NCI-H345 treated with DMSO at 0.1 percent for 48 hours (cell line): ENCODE results near the gene PCYT1A.
"Not testable (repeated sequence)": the region's sequence is repeated elsewhere in the genome, so short reads cannot be mapped to it uniquely, and the experiment has no call there.

ENCODE experiments used
- DNase-seq: peaks from one replicate; lab custom pipeline; 2025; ENCODE audit not compliant: unreplicated experiment; lab: John Stamatoyannopoulos, UW

The PCYT1A gene

DNA sequence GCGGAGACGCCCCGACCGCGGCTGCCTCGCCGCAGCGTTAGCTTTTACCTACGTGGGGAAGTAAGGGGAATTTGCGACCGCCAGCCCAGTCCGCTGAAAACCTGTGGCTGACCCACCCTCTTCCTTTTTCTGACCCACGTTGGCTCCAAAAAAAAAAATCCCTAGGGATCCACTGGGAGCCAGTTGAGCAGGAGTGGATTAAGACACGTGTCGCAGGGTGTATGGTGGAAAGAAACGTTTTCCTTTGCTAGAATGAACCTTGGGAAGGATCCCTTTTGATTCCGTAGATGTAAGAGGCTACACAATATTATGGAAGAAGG lies 575 bp upstream of the PCYT1A start:
- peak; percentile 44 for DNase-seq

GRCh38 chr3:196287090-196287439 lies 461 bp downstream of the PCYT1A start:
- DNase-seq, result no peak

- DNase-seq, result no peak
These were observed 3.1 kb downstream of the PCYT1A start for GRCh38 chr3:196284396-196284795.

- DNase-seq, result no peak
These were observed 5.6 kb downstream of the PCYT1A start for GRCh38 chr3:196281962-196282361.

DNA sequence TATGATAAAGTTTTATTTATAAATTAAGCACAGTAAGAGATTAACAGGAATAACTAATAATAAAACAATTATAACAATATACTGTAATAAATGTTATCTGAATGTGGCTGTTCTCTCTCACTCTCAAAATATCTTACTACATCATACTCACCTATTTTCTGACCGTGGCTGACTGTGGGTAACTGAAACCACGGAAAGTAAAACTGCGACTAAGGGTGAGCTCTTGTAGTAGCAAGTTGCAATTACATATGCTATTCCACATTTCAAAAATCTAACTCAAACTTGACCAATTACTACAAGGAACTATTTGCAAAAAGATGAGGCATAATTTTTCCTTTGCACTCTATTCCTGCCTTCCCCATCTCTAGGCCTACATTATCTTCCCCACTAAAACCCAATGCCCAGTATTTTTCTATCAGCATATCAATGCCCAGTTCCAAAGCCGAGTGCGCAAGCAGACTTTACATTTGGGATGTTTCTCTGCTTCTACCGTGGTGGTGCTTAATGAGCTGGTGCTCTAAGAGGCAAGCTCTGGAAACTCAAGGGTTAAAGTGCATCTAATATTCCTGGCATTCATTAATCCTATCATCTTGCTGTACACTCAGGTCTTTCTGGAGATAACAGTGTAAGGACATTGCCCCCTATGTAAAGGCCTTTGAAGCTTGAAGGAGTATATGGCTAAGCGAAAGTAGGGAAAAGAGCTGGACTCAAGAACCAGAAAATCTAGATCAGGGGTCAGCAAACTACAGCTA lies 6.7 kb downstream of the PCYT1A start:
- no peak for DNase-seq

- DNase-seq, result no peak
These were observed 12.4 kb downstream of the PCYT1A start for GRCh38 chr3:196275126-196275525.

- no peak for DNase-seq
These were observed 12.9 kb downstream of the PCYT1A start for GRCh38 chr3:196274585-196274984.

GRCh38 chr3:196273655-196274054 lies 13.9 kb downstream of the PCYT1A start:
- DNase-seq, result no peak

- no peak for DNase-seq
These were observed 14.7 kb downstream of the PCYT1A start for GRCh38 chr3:196272826-196273225.

DNA sequence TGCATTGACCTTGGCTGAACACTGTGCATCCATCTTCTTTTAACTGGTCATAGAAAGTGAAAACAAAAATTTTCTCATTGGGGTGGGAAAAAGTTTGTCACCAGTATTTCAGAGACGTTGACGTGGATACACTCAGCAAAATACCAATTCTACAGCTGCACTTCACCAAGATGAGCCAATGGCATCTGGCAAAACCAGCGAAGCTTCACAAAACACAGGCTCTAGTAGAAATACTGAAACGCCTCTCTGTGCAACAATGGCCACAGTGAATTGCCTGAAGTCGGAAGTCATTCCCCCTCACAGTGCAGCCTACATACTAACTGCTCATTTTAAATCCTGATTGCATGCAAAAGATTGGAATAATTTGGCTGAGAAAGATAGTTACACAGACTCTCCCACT lies 17.0 kb downstream of the PCYT1A start:
- DNase-seq, result no peak

- no peak for DNase-seq
These were observed 19.0 kb downstream of the PCYT1A start for GRCh38 chr3:196268284-196269163.

DNA sequence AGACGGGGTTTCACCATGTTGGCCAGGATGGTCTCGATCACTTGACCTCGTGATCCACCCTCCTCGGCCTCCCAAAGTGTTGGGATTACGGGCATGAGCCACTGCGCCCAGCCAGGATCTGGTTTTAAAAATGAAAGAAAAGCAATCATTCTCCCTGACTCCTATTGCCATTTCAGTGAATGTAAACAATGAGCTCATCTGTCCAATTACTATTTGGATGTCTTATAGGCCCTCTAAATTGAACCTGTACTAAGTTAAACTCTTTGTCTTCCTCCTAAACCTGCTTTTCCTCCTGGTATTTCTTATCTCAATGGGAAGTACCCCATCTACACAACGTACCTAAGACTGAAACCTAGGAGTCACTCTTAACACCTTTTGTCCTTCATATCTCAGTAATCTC lies 23.7 kb downstream of the PCYT1A start:
- no peak for DNase-seq

GRCh38 chr3:196260784-196261183 lies 26.7 kb downstream of the PCYT1A start:
- DNase-seq, result no peak

- no peak for DNase-seq
These were observed 31.8 kb downstream of the PCYT1A start for GRCh38 chr3:196255776-196256175.

DNA sequence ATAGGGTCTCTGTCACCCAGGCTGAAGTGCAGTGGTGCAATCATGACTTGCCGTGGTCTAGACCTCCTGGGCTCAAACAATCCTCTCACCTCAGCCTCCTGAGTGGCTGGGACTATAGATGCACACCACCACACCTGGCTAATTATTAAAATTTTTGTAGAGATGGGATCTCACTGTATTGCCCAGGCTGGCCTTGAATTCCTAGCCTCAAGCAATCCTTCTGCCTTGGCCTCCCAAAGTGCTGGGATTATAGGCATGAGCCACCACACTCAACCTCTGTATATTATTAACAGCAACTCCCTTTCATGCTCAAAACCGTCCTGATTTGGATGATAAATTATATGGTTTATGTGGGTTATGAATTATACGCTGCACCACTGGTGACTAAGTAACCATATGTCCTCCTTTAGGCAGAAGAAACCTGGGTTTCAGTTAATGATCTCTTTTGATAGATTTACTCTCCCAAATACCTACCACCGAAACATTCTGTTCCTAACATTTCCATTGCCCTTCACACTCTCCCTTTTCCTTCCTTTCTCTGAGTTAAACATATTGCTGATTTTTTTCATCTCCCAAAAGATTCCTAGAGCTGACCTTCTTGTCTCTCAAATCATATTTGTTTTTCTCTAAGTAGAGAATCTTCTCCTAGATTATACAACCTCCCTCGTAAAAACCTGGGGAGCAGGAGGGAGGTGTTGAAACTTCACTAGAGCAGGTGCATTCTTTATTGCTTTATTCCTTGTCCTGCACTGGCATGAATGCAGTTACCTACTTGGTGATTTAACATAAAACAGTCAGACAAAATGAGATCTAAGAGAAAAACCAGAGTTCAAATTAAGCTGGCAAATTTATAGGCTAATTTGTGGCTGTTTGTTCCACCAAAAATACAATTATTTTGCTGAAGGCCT lies 32.9 kb downstream of the PCYT1A start:
- no peak for DNase-seq

DNA sequence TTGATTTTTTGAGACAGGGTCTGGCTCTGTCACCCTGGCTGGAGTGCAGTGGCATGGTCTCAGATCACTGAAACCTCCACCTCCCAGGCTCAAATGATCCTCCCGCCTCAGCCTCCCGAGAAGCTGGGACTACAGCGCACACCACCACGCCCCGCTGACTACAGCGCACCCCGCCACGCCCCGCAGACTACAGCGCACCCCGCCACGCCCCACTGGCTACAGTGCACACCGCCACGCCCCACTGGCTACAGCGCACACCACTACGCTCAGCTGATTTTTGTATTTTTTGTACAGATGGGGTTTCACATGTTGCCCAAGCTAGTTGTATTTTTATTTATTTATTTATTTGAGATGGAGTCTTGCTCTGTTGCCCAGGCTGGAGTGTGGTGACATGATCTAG lies 35.6 kb downstream of the PCYT1A start:
- DNase-seq, result no peak

DNA sequence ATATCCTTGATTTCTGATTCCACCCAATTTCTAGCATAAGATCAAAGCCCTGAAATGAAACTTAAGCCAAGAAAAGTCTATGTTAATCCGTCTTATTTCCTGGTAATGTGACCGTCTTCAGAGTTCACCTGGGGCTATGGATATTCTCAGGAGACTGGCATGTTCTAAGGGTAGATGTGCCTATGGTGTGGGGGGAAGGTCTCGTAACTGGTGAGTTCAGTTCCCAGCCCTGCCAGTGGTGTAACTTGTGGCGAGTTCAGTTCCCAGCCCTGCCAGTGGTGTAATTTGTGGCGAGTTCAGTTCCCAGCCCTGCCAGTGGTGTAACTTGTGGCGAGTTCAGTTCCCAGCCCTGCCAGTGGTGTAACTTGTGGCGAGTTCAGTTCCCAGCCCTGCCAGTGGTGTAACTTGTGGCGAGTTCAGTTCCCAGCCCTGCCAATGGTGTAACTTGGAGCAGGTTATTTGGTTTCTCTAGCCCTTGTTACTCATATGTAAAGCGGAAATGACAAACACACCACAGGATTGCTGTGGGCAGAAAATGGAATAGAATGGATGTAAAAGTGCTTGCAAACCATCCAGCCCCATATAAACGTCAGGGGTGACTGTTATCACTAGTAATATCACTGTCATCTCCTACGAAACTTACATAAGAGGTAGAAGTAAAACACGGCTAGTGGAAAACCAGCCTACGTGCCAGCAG lies 40.8 kb downstream of the PCYT1A start:
- no peak for DNase-seq

DNA sequence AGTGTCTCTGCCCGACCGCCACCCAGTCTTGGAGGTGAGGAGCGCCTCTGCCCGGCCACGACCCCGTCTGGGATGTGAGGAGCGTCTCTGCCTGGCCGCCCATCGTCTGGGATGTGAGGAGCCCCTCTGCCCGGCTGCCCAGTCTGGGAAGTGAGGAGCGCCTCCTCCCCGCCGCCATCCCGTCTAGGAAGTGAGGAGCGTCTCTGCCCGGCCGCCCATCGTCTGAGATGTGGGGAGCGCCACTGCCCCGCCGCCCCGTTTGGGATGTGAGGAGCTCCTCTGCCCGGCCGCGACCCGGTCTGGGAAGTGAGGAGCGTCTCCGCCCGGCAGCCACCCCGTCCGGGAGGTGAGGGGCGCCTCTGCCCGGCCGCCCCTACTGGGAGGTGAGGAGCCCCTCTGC lies 43.4 kb downstream of the PCYT1A start:
- not testable (repeated sequence) for DNase-seq

GRCh38 chr3:196241704-196242103 lies 45.8 kb downstream of the PCYT1A start:
- DNase-seq, result no peak

GRCh38 chr3:196240424-196240823 lies 47.1 kb downstream of the PCYT1A start:
- no peak for DNase-seq
